Vagina (tissue), 2 donors: ENCODE results near the gene ADAMTS17. TPM values are rescaled to one million over a fixed set of nuclear protein-coding genes. Genes with fewer than 3 reads are reported as not detected.

Source experiments
- DNase-seq, 2 donors: peaks; one replicate each; pipeline ENCODE4 v3.0.0-alpha.2; 2017; ENCODE audit errors: extremely low spot score in 2 of 2
- H3K27ac ChIP-seq: fragments of 200-600 bp; sonication (generic); one replicate; pipeline ENCODE4 v1.5.1; 2019
- H3K27me3 ChIP-seq: fragments of 200-600 bp; sonication (generic); one replicate; pipeline ENCODE4 v1.5.1; 2019
- H3K36me3 ChIP-seq, 2 donors: fragments of 200-600 bp; sonication (generic); one replicate each; pipeline ENCODE4 v1.5.1; 2017 to 2019
- H3K4me1 ChIP-seq: fragments of 200-600 bp; sonication (generic); one replicate; pipeline ENCODE4 v1.5.1; 2019
- H3K4me3 ChIP-seq, 2 donors: fragments of 200-600 bp; sonication (generic); 1 replicate in 1 of 2; 2 replicates in 1 of 2; pipeline ENCODE4 v1.5.1; 2016 to 2019
- H3K9me3 ChIP-seq: fragments of 200-600 bp; sonication (generic); one replicate; pipeline ENCODE4 v1.5.1; 2019
- POLR2A ChIP-seq, 2 donors: fragments of 450-650 bp; IDR thresholded peaks; one replicate each; pipeline ENCODE4 v1.6.1; 2017; ENCODE audit warnings: antibody characterized with exemption in 2 of 2, mild to moderate bottlenecking in 2 of 2, moderate library complexity in 2 of 2
- POLR2AphosphoS5 ChIP-seq, 2 donors: sonication (generic); formaldehyde crosslinking; IDR thresholded peaks; one replicate each; pipeline ENCODE4 v1.9.0; 2017; ENCODE audit warnings: antibody characterized with exemption in 2 of 2, mild to moderate bottlenecking in 2 of 2, low read depth in 1 of 2; ENCODE audit not compliant: insufficient read depth in 1 of 2
- intact Hi-C: fragments of 100-400 bp; cut with DNase I; formaldehyde crosslinking; loops from one replicate; pipeline ENCODE4 v1.15.1; 2023
- total RNA-seq: library from RNA; depleted of rRNA; stranded (reverse); fragments of >200 nt; gene quantifications from one replicate; pipeline ENCODE4 v1.2.3, GENCODE V29; 2016
- TF ChIP-seq, protein P1 (sequence below), 3 experiments: fragments of 450-650 bp in 2 of 3; fragments of 200-600 bp in 1 of 3; sonication (generic) in 1 of 3; IDR thresholded peaks; one replicate each; pipeline ENCODE4 v1.5.1; 2017 to 2019; ENCODE audit warnings: antibody characterized with exemption in 3 of 3, mild to moderate bottlenecking in 2 of 3, moderate library complexity in 2 of 3

ADAMTS17 gene
- total RNA-seq, 1 donor from 2014 or later: 16.0 TPM

DNA sequence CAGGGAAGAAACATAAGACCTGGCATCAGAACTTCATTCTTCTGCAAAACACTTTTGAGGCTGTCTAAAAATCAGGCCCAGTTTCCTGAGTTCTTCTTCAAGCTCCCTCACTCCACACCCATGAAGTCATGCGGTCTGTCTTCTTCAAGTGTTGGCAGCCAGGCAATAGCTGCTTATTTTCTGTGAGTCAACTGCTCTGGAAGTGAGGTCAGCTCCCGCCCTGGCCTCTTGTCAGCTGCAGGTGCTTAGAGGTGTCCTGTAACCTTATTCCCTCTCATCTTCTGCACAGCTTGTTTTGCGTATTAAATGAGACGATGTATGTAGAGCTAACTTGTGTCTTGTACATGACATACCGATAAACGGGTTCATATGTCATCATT, 226.1 kb downstream of the ADAMTS17 start:
- H3K4me3 ChIP-seq: no peak overlapping the region
- no peaks in the 10 kb centered on the region for H3K36me3 ChIP-seq
- H3K27me3 ChIP-seq: no peaks in the 10 kb centered on the region
- H3K9me3 ChIP-seq: no peaks in the 10 kb centered on the region
- peaks cover 32% of the 10 kb centered on the region for H3K4me1 ChIP-seq
- no peak for TF ChIP-seq POLR2A (IDR thresholded peaks at IDR 0.05)
- TF ChIP-seq POLR2AphosphoS5 (IDR thresholded peaks at IDR 0.05; ENCODE audit: insufficient read depth in 1 of 2, low read depth in 1 of 2): no peak
- TF ChIP-seq, protein P1, sequence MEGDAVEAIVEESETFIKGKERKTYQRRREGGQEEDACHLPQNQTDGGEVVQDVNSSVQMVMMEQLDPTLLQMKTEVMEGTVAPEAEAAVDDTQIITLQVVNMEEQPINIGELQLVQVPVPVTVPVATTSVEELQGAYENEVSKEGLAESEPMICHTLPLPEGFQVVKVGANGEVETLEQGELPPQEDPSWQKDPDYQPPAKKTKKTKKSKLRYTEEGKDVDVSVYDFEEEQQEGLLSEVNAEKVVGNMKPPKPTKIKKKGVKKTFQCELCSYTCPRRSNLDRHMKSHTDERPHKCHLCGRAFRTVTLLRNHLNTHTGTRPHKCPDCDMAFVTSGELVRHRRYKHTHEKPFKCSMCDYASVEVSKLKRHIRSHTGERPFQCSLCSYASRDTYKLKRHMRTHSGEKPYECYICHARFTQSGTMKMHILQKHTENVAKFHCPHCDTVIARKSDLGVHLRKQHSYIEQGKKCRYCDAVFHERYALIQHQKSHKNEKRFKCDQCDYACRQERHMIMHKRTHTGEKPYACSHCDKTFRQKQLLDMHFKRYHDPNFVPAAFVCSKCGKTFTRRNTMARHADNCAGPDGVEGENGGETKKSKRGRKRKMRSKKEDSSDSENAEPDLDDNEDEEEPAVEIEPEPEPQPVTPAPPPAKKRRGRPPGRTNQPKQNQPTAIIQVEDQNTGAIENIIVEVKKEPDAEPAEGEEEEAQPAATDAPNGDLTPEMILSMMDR (IDR thresholded peaks at IDR 0.05): no peak
- intact Hi-C loops: no loop called here
- H3K27ac ChIP-seq: no peak overlapping the region
- no peak for DNase-seq

DNA sequence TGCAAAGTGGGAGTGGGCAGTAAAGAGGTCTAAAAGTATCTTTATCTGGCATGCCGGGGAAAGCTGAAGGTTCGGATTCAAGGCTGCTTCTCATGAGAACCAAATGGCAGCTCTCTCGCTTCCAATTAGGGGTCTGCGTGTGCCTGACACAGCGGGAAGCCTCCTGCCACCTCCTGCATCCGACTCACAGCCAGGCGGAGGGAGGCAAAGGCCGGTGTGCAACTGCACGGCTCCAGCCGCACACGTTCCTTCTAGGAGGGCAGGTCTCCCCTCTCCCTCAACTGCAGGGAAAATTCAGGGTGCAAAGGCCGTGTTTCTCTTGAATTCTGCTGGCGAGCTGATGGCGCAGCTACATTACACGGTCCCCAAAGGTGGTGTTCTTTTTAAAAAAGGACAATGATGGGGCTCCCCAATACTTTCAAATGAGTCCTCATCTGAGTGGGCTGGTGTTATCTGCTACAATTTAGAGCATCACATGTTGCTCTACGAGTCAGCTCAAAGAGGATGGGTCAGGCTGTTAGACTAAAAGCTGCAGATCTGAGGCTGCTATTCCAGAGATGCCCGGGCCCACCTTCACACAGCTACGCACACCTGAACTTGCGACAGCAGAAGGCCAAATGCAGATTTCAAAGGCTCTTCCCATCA, 226.6 kb downstream of the ADAMTS17 start:
- no peak overlapping the region for H3K27ac ChIP-seq
- intact Hi-C loops: no loop called here
- peaks cover 36% of the 10 kb centered on the region for H3K4me1 ChIP-seq
- no peak for DNase-seq
- H3K9me3 ChIP-seq: no peaks in the 10 kb centered on the region
- H3K27me3 ChIP-seq: no peaks in the 10 kb centered on the region
- H3K4me3 ChIP-seq: no peak overlapping the region
- no peaks in the 10 kb centered on the region for H3K36me3 ChIP-seq
- TF ChIP-seq POLR2A (IDR thresholded peaks at IDR 0.05): no peak
- no peak for TF ChIP-seq POLR2AphosphoS5 (IDR thresholded peaks at IDR 0.05; ENCODE audit: insufficient read depth in 1 of 2, low read depth in 1 of 2)
- TF ChIP-seq, protein P1 (IDR thresholded peaks at IDR 0.05): no peak

DNA sequence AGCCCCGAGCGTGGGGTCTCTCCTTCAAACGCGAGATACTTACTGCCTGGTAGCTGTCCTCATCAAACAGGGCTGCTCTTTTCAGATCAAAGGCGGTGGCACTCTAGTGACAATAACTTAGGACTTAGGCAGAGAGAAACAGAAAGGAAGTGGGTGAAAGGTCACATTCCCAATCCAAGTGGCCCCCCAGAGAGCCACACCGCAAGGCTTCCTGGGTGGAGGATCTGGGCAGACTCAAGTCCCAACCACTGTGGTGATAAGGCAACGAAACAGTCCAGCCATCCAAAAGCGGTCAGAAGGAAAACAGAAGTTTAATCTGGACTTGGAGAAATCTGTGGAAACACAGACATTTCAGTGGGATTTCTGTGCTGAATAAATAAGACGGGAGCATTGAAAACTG, 227.2 kb downstream of the ADAMTS17 start:
- H3K36me3 ChIP-seq: no peaks in the 10 kb centered on the region
- H3K4me3 ChIP-seq: peak overlapping the region in 1 of 2 donors; percentile 4
- intact Hi-C loops: no loop called here
- TF ChIP-seq POLR2AphosphoS5 (IDR thresholded peaks at IDR 0.05; ENCODE audit: insufficient read depth in 1 of 2, low read depth in 1 of 2): no peak
- TF ChIP-seq, protein P1 (IDR thresholded peaks at IDR 0.05): no peak
- no peak for TF ChIP-seq POLR2A (IDR thresholded peaks at IDR 0.05)
- no peak for DNase-seq
- peak overlapping the region; percentile 57 for H3K27ac ChIP-seq
- H3K27me3 ChIP-seq: no peaks in the 10 kb centered on the region
- H3K4me1 ChIP-seq: peaks cover 36% of the 10 kb centered on the region
- no peaks in the 10 kb centered on the region for H3K9me3 ChIP-seq

DNA sequence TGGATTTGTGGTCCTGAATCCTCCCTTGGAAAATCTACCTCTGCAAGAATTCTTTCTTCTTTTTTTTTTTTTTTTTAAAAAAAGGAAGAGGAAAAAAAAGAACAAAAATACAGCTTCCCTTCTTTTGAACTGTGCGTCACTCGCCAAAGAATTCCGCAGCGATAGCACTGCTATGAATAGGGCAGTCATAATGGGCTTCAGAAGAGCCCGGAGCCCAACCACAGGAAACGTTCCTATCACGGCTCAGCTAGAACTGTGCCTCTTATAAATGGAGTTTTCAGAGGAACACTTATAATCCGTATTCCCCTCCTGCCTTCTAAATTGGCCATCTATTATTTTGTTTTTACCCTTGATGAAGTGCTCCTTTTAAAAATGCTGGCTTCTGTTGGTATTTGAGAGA, 227.7 kb downstream of the ADAMTS17 start:
- TF ChIP-seq, protein P1 (IDR thresholded peaks at IDR 0.05): no peak
- TF ChIP-seq POLR2A (IDR thresholded peaks at IDR 0.05): no peak
- TF ChIP-seq POLR2AphosphoS5 (IDR thresholded peaks at IDR 0.05; ENCODE audit: insufficient read depth in 1 of 2, low read depth in 1 of 2): peak in 1 of 2 donors; percentile 22
- no peaks in the 10 kb centered on the region for H3K36me3 ChIP-seq
- DNase-seq: no peak
- peak overlapping the region in 1 of 2 donors; percentile 4 for H3K4me3 ChIP-seq
- intact Hi-C loops: no loop called here
- H3K27ac ChIP-seq: peak overlapping the region; percentile 57
- no peaks in the 10 kb centered on the region for H3K27me3 ChIP-seq
- peaks cover 36% of the 10 kb centered on the region for H3K4me1 ChIP-seq
- H3K9me3 ChIP-seq: no peaks in the 10 kb centered on the region

DNA sequence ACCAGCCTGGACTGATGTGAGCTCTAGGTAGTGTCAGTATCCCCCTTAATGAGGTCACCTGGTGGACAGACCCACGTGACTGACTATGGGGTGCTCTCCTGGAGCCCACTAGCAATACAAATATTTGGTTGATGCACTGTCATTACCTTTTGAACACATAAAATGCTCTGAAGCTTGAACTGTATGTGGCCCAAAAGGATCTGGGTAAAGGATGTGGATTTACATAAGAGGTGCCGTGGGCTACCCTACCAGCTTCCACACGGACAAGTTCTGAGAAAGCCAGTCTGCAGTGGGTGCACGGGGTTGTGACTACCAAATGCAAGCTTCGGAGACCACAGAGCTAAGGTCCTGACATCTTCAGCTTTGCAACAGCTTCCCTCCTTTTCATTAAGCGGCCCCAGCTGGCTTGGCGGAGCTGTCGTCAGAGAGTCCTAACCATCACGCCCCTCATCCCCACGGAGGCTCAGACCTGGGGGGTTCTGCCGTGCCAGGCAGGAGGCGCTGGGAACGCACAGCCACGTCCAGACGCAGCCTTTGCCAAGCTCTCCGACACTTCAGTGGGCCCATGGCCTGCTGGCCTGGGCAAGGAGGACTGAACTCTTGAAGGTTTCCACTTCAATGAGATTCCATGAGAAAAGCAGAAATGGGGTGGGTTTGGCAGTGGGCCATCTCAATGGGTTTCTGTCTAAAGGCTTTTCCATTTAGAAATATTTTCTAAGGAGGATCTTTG, 228.3 kb downstream of the ADAMTS17 start:
- no peaks in the 10 kb centered on the region for H3K9me3 ChIP-seq
- H3K27ac ChIP-seq: peak overlapping the region; percentile 57
- TF ChIP-seq, protein P1 (IDR thresholded peaks at IDR 0.05): no peak
- TF ChIP-seq POLR2A (IDR thresholded peaks at IDR 0.05): no peak
- TF ChIP-seq POLR2AphosphoS5 (IDR thresholded peaks at IDR 0.05; ENCODE audit: insufficient read depth in 1 of 2, low read depth in 1 of 2): no peak
- no peak for DNase-seq
- intact Hi-C loops: no loop called here
- no peaks in the 10 kb centered on the region for H3K27me3 ChIP-seq
- H3K4me1 ChIP-seq: peaks cover 36% of the 10 kb centered on the region
- H3K36me3 ChIP-seq: no peaks in the 10 kb centered on the region
- no peak overlapping the region for H3K4me3 ChIP-seq
